T-helper 2 cell treated with Interferon-gamma antibody and Interleukin-4, amounts not matched to agents 100 ng/mL and 5 ng/mL, for 36 hours (primary cell): Measurements from ENCODE around the gene CTNNA1. TPM values are rescaled to one million over a fixed set of nuclear protein-coding genes. Genes with fewer than 3 reads are reported as not detected.
"Not testable (repeated sequence)": the region's sequence is repeated elsewhere in the genome, so short reads cannot be mapped to it uniquely, and the experiment has no call there.

ENCODE experiments used
- intact Hi-C: fragments of 100-400 bp; cut with micrococcal nuclease; formaldehyde crosslinking; loops from one replicate; pipeline ENCODE4 v1.15.1; 2023
- total RNA-seq: library from RNA; stranded (reverse); gene quantifications from 2 replicates; pipeline ENCODE4 v1.2.3, GENCODE V29; 2022

Gene CTNNA1
- total RNA-seq, 1 donor from 2014 or later, result 53.5 TPM

GRCh38 chr5:138884554-138884953, 131.3 kb downstream of the CTNNA1 start:
- intact Hi-C loops, result no loop called here

GRCh38 chr5:138889994-138890393, 136.8 kb downstream of the CTNNA1 start:
- intact Hi-C loops, result no loop called here

- intact Hi-C loops, result no loop called here
Observed at GRCh38 chr5:138890644-138891043, 137.4 kb downstream of the CTNNA1 start.

- intact Hi-C loops, result no loop called here
Observed at GRCh38 chr5:138895918-138896317, 142.7 kb downstream of the CTNNA1 start.

GRCh38 chr5:138898299-138898698, 145.1 kb downstream of the CTNNA1 start:
- intact Hi-C loops, result no loop called here

GRCh38 chr5:138898742-138899141, 145.5 kb downstream of the CTNNA1 start:
- intact Hi-C loops, result no loop called here

- intact Hi-C loops, result no loop called here
Observed at GRCh38 chr5:138900281-138900965, 147.2 kb downstream of the CTNNA1 start.

GRCh38 chr5:138901716-138902115, 148.5 kb downstream of the CTNNA1 start:
- intact Hi-C loops, result no loop called here

GRCh38 chr5:138903130-138903775, 150.0 kb downstream of the CTNNA1 start:
- intact Hi-C loops, result no loop called here

- intact Hi-C loops, result no loop called here
Observed at GRCh38 chr5:138905541-138905940, 152.3 kb downstream of the CTNNA1 start.

- intact Hi-C loops, result no loop called here
Observed at GRCh38 chr5:138909734-138910133, 156.5 kb downstream of the CTNNA1 start.

GRCh38 chr5:138910546-138911185, 157.4 kb downstream of the CTNNA1 start:
- intact Hi-C loops, result no loop called here

- intact Hi-C loops, result no loop called here
Observed at GRCh38 chr5:138911441-138911840, 158.2 kb downstream of the CTNNA1 start.

- intact Hi-C loops, result no loop called here
Observed at GRCh38 chr5:138912093-138912492, 158.9 kb downstream of the CTNNA1 start.

- intact Hi-C loops, result no loop called here
Observed at GRCh38 chr5:138913773-138914172, 160.5 kb downstream of the CTNNA1 start.

GRCh38 chr5:138914338-138914737, 161.1 kb downstream of the CTNNA1 start:
- intact Hi-C loops, result no loop called here

- intact Hi-C loops, result no loop called here
Observed at GRCh38 chr5:138918686-138919085, 165.5 kb downstream of the CTNNA1 start.

GRCh38 chr5:138920181-138920580, 167.0 kb downstream of the CTNNA1 start:
- intact Hi-C loops, result no loop called here

- intact Hi-C loops, result not testable (repeated sequence)
Observed at GRCh38 chr5:138921362-138921761, 168.1 kb downstream of the CTNNA1 start.

- intact Hi-C loops, result no loop called here
Observed at GRCh38 chr5:138922494-138922893, 169.3 kb downstream of the CTNNA1 start.

GRCh38 chr5:138925090-138925635, 171.9 kb downstream of the CTNNA1 start:
- intact Hi-C loops, result no loop called here

- intact Hi-C loops, result no loop called here
Observed at GRCh38 chr5:138926257-138926656, 173.0 kb downstream of the CTNNA1 start.
